LoVo (cell line): ENCODE measurements around the gene ANKH.

Experiments used
- DNase-seq: peaks from one replicate; pipeline ENCODE4 v3.0.0-alpha.2; 2016; ENCODE audit warnings: low spot score

ANKH gene

DNA sequence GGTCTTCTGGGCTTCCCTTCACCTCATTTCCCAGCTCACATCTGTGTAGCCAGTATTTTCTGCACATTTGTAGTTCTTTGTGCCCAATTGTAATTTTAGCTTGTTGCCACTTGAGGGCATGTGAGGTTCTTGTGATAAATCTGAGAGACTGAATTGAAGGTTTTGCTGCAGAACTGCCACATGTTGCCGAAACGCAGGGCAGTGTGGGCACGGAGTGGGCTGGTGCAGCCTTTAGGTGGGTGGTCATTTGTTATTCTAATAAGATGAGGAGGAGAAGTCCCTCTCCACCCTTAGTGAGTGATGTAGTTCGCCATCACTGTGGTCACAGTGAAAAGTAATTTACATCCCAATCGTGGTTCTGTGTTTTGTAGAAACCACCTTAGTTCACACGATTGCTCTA, 185.8 kb downstream of the ANKH start:
- DNase-seq = peak; percentile 52

DNA sequence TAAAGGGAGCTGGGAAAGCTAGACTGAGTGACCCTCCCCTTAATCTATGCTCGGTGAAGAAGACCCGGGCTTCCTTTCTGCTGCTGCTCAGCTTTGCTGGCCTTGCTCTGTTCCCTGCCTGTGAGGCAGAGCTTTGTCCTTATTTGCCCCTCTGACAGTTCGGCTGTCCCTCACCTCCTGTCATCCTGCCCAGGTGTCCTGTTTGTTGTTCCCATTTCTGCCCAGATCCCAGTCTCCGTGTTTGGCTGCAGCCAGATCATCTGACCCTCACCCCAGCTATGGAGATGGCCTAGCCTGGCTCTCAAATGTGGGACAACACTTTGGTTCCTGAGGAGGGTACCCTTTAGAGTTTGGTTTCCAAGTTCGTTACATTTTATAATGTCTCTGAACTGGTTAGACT, 186.8 kb downstream of the ANKH start:
- no peak for DNase-seq

DNA sequence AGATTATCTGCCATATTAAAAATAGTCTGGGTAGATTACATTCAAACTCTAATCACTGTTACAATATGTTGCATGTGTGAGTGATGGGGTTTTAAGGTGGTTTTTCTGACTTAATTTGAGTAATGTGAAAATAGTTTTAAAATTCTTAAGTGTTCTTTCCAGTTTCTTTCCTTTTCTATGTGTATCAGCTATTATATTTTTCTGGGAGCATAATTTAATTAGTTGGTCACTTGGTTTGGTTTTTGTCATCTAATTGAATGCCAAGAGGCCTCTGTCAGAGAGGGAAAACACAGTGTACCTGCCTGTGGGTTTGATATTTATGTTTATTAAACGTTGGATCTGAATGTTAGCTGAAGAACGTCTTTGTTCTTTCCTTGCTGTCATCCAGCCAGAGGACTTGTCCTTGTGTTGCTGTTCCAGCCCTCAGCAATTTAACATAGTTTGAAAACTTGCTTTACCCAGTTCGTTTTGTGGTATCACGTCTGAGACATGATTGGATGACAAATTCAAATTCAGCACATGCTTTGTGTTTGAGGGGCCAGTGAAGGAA, 187.6 kb downstream of the ANKH start:
- no peak for DNase-seq

DNA sequence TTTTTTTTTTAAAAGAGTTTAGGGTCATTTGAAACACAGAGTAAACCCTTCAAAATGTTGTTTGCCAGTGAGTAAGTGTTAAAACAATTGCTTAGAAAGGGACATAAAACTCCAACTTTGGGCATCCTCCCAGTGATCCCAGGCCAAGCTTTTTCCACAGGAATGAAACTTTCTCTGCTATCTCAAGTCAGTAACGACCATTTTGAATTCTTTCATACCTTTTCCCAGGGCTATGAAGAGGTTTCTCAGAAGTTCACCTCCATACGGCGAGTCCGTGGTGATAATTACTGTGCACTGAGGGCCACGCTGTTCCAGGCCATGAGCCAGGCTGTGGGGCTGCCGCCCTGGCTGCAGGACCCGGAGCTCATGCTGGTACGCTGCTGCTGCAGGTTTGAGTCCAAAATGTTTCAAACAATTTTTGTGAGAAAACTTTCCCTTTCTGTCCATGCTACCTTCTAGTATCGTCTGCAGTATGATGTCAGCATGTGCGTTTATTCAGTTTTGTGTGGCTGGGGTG, 190.3 kb downstream of the ANKH start:
- DNase-seq = no peak

DNA sequence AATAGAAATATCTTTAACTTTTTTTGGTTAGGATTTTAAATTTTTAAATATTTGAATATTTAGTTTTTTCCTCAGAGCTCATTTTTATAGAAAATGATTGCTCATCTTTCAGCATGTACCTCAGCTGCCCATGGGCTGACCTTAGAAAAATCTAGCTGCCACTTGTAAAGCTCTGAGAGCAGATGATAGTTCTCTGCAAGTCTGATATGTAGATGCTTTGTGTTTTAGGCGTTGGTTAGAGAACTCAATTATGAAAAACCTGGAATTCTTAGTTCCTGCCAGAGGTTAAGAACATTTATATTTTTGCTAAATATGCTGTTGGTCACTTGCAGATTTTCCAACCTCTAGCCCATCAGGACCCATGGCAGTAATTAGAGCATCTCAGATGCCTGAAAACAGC, 192.0 kb downstream of the ANKH start:
- DNase-seq = no peak

DNA sequence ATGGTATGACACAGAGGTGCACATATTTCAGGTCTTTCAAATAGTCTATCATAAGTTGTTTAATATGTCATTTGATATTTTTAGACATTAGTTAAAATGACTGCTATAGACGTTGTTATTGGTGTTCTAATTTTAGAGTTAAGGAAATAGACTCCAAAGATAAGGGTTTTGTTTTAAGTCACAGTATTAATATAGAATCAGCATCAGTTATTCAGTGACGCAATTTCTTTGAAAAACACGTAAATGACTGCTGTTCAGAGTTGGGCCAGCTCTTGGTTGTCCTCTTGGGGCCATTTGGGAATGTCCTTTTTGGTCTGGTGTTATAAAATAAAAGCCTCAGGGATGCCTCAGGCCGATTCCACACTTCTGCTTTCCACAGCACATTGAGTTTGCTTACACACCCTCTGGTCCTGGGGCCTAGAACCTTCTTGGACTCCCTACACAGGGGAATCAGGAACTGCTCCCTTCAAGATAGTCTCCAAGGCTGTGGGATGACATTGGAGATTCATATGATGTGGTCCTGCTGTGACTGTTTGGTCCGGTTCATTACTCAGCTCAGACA, 192.7 kb downstream of the ANKH start:
- no peak for DNase-seq

DNA sequence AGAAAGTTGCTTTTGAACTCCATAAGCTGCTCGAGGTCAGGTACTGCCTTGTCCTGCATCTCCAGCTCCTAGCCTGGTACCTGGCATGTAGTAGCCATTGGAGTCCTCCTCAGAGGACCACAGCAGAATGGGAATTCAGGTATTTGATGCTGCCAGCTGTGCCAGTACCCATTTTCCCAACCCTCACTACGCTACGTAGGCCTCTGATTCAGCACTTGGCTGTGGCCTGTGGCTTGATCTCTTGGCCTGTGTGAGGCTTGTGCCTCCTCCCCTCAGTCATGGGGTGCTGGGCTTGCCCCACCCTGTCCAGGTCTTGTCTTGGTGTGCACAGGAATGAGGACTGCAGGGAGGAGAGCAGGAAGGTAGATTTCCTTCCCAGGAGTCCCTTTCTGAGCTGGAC, 195.3 kb downstream of the ANKH start:
- peak; percentile 46 for DNase-seq

DNA sequence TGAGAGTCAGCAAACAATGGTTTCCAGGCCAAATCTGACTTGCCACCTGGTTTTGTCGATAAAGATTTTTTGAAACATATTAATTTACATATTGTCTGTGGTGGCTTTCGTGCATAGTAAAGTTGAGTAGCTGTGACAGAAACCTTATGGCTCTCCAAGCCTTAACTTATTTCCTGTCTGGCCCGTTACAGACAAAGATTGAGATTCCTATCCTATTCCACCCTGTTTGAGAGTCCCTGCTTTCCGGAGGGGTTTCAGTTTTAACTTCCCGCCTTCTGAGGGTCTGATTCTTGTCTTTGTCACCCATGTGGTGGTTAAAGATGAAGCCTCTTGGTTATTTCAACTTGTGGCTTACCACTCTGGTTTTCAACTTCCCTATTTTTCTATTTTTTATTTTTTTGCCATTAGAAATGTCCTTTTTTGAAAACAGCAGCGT, 195.7 kb downstream of the ANKH start:
- no peak for DNase-seq

DNA sequence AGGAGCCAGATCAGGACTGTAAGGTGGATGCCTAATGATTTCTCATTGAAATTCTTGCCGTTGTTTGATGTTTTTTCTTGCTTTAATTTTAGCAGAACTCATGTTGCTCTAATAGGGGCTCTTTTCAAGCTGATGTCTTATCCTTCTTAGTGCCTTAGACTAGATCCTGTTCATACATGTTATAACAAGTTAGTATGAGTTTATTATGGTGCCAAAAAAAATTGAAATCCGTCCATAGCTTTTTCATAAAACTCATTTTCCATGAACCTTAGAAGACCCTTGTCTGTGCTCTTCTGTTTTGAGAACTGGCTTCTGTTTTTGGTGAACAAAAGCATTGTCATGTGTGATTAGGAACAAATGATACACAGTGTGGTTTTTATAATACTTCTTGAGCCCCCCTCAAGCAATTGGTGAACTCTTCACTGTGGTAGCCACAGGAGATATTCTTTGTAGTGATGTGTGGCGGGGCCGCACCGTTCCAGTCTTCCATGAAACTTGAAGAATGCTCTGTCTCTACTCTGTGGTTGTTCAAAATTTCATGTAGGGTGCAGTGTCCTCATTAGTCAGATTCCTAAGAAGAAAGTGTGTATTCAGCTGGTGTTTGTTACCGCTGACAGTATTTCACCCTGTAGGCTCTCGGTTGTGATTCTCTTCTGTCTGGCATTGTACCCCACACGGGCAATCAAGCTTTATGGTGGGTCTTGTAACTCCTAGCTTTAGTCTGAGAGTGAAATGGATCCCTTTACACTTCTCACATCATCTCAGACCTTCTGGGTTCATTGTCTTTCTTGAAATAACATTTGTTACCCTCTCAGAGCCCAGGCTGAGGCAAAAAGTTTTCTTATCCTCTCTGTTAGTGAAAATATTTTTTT, 196.4 kb downstream of the ANKH start:
- no peak for DNase-seq

DNA sequence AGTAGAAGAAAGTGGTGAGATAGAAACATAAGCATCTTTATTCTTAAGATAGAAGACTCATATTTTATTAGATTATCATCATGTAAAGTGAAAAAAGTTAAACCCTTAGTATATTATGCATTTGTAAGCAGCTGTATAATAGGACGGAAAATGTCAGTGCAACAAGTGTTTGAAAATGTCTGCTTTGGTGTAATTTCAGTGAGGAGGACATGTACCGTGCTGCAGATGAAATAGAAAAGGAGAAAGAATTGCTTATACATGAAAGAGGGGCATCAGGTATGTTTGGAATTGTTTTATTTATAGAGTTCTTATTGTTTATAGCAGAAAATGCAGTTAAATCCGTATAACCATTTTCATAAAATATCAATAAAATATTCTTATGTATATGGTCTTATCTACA, 198.1 kb downstream of the ANKH start:
- DNase-seq = no peak

DNA sequence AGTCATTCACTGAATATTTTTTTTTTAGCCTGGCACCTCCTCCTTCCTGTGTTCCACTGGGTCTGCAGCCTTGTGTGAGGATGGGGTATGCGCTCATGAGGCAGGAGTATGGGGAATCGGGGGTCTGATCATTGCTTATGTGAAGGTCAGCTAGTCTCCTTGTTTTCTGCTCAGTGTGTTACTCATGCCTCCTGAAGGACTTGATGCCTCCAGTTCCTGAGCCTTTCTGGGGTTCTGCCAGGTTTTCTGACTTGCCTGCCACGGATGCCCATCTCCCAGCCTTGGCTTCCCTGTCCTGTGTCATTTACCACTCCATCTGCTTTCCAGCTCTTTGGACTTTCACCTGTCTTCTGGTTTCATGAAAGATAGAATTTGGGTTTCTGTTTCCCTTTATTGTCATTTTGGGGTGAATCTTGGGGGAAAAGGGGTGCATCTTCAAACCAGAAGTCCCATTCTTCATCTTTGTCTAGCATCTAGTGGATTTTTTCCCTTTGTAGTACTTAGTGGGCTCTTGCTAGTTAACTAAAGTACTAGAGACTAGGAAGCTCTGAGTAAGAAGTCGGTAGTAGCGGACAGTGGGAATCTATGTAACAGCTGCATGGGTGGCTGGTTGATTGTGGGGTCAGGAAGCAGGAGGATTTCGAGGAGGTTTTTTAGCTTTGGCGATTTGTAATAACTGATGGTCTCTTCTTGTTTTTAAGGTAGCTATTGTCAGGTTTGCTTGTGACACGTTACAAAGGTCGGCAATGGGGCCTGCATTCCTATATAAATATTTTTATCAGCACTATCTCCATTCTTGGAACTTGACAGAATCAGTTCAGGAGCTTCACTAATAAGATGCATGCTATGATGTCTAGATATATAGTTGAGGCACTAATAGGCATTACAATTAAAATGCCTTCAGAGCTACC, 198.8 kb downstream of the ANKH start:
- no peak for DNase-seq

DNA sequence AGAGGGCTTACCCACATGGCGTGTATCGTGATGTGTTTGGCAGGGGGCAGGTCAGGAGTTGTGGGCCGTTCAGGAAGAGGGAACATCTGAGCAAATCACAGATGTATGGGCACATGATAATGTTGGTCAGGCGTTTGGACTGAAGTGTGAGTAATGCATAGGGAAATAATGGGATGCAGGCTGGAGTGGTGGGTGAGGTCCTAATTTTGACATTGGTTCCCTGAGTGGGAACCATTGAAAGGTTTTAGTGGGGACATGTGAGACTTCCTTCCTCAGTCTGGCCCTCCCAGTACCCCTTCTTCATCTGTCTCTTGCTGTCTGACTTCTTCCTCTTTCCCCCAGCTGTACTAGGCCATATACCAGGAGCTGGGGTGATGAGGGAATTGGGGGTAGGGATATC, 199.5 kb downstream of the ANKH start:
- no peak for DNase-seq

DNA sequence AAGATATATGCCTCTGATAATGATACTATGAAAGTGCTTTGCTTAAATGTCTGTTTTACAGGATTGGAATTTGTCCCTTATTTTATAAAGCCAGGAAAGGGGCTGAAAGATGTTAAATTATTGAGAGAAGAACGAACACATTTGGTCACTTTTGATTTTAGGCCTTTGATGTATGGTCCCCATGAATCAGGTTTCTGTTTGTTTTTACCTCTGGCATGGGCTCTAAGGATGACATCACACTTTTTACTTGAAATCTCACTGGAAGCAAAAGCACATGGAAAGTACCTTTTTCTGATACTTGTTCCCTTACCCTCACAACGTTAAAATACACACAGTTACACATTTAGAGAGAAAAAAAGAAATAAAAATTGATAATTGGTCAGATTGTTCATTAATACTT, 200.2 kb downstream of the ANKH start:
- no peak for DNase-seq

DNA sequence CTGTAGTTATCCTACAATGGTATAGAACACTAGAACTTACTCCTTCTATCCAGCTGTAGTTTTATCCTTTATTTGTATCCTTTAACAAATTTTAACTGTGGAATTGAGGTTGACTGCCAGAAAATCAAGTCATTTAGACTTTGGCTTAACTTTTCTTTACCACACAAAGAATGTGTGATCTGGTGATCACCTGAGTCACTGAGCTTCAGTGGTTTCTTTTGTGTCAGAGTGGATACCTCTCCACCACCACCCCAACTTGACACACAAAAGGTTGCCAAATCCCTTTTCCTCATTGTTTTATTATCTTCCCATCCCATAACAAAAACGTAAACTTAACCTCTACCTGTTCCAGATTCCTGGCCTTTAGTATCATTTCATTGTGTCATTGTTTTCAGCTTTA, 201.6 kb downstream of the ANKH start:
- peak; percentile 18 for DNase-seq

DNA sequence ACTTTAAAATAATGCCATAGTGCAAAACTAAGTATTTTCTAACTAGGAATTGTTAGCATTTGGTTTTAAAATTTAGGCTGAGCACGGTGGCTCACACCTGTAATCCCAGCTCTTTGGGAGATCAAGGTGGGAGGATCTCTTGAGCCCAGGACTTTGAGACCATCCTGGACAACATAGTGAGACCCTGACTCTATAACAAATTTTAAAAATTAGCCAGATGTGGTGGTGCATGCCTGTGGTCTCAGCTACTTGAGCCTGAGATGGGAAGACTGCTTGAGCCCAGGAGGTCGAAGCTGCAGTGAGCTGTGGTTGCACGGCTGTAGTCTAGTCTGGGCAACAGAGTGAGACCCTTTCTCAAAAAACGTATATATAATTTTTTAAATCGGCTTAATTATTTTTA, 202.2 kb downstream of the ANKH start:
- no peak for DNase-seq

DNA sequence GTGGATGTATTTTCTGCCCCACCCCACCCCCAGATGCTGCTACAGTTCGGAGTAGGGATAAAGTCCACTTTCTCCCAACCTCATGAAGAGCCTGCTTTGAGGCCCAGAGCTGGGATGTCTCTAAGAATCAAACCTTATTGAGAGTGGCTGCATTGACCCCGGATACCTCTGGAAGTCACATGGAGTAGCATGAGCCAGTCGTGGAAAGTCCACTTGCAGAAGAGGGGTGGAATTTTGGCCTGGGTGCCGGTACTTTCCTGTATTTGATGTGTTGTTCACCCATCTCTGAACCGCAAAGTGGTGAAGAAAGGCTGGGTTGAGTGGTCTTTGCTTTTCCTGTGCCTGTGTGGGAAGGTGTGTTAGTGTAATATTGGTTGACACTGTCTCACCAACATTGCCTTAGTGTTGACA, 203.4 kb downstream of the ANKH start:
- no peak for DNase-seq

DNA sequence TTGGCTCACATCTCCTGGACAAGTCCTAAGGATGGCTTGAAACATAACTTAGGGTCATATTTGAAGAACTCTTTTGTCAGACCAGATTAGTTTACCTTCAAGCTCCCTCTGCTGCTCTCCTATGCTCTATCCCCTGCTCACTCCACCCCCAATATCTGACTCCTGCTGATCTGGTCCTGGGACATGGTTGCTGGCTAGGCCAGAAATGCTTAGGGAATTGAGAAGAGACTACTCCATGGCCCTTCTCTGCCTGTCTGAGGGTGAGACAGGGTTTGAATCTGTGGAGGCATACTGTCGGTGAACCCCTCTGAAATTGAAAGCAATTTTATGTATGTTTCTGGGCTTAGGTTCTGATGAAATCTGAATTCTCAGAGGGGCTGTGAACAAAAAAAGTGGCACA, 203.8 kb downstream of the ANKH start:
- no peak for DNase-seq

DNA sequence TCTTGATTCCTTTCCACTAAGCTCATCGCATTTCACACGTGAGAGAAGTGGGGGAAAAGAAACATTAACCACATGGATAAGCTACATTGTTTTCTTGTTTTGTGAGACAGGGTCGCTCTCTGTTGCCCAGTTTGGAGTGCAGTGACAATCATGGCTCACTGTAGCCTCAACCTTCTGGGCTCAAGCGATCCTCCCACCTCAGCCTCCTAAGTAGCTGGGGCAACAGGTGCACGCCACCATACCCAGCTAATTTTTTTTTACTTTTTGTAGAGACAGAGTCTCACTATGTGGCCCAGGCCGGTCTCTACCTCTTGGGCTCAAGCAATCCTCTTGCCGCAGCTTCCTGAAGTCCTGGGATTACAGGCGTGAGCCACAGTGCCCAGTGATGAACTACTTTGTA, 204.3 kb downstream of the ANKH start:
- no peak for DNase-seq

DNA sequence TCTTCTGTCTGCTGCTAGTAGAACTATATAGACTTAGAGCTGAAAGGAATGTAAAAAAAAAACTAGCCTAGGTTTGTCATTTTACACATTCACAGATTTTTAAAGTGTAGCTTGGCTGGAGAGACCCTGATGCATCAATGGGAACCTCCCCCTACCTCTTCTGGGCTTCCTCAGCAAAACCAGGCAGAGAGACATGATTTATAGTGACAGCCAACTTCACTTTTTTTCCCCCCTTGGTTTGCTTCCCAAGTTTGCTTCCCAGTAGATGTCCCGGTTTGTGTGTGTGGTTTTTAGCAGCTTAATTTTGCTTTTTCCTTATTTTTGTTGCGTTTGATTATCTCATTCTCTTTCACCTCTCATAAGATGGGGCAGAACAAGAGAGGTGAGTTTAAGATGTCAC, 205.2 kb downstream of the ANKH start:
- DNase-seq = no peak

DNA sequence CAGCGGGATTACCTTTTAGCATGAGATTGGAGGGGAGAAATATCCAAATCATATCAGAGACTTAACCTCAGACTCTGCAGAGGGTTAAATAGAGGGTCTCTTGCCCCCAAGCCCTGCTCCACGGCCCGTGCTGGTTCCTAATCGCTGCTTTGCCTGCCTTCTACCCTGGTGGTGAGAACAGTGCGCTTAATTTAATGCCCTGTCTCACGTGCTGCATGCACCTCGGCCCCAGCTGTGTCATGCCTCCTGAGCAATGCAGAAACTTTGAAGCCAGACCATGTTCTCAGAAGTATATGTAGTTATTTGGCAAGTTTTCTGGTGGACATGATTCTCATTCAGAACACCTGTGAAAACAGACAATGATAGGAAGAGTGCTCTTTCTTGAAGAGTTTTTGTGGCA, 205.6 kb downstream of the ANKH start:
- no peak for DNase-seq

DNA sequence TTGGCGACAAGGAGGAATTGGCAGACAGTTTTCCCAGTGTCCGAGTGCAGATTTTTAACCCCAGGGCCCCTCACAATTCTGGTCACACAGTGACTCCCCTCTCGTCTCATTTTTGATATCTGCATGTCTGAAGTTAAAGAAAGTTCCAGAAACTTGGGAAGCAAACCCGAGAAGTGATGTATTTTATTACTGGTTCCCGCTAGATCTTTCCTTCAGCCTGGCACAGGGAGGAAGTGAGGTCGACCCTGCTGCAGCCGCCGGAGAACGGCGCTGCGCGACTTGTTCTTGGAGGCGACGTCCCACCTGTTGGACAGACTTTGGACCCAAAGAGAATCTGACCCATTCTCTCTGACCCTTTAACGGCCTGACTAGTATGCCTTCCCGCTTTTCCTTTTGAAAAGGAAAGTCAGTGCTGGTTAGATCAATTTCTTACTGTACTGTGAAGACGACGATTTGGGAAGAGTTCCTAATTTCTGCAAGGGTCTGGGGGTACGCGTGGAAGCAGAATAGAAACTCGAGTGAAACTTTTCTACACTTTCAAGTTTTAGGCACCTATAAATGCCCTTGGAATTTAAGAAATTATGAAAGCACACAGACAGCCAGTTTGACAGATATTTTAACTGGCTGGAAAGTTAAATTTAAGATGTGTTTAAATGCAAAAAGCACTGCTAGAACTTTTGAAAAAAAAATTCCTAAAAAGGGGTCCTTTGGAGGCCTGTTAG, 206.3 kb downstream of the ANKH start:
- DNase-seq = peak; percentile 60
